HG03575 (cell line): ENCODE results near the gene CCDC120.

Experiments used
- ATAC-seq: cut with Tn5 transposase; IDR thresholded peaks from one replicate; pipeline ENCODE4 v1.9.1; 2021; ENCODE audit not compliant: unreplicated experiment, insufficient number of reproducible peaks, low FRiP score; ENCODE audit errors: extremely low read depth

CCDC120 gene

GRCh38 chrX:49096419-49096818, 37.6 kb downstream of the CCDC120 start:
- no peak for ATAC-seq

GRCh38 chrX:49100704-49101628, 42.2 kb downstream of the CCDC120 start:
- peak; percentile 47 for ATAC-seq

DNA sequence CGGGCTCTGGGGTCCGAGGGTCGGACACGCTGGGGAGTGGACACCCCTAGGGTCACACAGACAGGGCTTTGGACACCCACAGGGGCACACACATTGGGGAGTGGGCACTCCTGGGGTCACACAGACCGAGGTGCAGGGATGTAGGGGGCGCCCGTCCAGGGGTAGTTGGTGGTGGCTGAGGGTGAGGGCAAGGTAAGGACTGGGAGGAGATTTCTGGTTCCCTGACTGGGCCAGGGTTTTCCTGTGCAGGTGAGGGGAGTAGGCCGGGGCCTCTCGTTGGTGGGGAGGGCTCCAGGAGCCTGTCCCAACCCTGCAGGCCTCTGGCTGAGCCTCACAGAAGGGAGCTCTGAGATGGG, 42.8 kb downstream of the CCDC120 start:
- ATAC-seq = no peak

DNA sequence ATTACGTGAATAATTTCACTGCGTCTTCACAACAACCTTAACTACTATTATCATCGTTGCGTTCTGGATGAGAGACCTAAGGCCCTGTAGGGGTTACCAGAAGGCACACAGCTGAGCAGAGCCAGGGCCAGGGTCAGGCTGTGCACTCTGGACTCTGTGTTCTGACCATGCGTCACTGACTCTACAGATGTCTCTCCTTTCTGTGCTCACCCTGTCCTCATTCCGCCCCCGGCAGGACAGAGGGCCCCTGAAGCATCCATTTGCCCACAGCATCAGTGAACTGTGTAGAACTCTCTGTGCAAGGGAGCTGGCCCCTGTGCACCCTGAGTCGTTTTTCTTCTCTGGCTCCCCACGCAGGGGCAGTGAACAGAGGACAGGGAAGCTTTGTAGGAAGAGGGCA, 43.4 kb downstream of the CCDC120 start:
- no peak for ATAC-seq

GRCh38 chrX:49103637-49104036, 44.8 kb downstream of the CCDC120 start:
- ATAC-seq = no peak

DNA sequence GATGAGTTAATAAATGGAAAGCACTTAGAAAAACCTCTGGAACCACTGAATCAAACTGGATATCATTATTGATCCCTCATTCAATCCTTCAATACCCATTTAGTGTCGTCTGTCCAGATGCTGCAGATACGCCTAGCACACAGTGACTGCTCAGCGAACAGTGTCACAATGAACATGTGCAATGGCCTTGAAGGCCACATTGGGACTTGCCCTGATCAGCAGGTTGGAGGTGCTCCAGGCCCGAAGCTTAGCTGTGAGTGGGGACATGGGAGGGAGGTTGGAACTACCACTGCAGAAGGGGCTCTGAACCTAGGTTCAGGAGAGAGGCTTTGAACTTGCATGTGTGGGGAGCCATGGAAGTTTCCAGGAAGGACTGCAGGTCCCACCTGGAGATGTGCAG, 47.5 kb downstream of the CCDC120 start:
- ATAC-seq = no peak

GRCh38 chrX:49106930-49107329, 48.1 kb downstream of the CCDC120 start:
- ATAC-seq = no peak

GRCh38 chrX:49108641-49109040, 49.8 kb downstream of the CCDC120 start:
- no peak for ATAC-seq

GRCh38 chrX:49110417-49110816, 51.6 kb downstream of the CCDC120 start:
- no peak for ATAC-seq

- ATAC-seq = no peak
Observed at GRCh38 chrX:49111791-49112190, 53.0 kb downstream of the CCDC120 start.

GRCh38 chrX:49116076-49116475, 57.3 kb downstream of the CCDC120 start:
- no peak for ATAC-seq

DNA sequence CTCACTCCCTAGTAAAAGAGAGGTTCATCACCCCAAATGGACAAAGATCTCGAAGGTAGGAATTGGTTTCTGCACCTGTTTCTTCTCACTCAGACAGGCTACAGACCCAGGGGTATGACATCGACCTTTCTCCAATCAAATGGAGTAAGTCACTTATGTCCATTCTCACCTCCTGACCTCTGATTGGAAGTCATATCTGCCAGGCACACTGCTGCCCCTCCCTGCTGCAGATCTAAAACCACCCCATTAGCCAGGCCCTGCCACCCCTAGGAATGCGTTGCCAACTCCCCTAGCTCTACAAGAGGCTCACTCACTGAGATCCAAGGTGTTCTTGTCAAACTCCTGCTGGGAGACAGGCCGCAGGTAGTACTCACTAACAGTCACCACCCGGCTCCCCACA, 57.9 kb downstream of the CCDC120 start:
- ATAC-seq = no peak

DNA sequence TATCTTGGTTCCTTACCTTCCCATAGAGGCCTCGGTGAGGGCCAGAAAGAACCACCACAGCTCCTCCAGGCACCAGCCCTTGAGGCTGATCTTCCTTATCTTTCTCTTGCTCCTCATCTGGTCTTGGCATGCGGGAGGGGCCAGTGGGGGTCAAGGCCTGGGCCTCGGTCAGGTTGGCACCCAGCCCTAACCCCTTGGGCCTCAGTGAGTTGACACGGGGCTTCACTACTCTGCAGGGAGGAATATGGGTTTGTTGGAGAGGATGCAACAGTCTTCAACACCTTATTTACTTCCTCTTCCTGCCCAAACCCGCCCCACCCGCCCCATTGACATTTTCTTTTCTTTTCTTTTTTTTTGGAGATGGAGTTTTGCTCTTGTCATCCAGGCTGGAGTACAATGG, 58.8 kb downstream of the CCDC120 start:
- no peak for ATAC-seq
